ENCODE data around the gene ZP2.
"Not testable (repeated sequence)": the region's sequence is repeated elsewhere in the genome, so short reads cannot be mapped to it uniquely, and the experiment has no call there.

ZP2 gene

DNA sequence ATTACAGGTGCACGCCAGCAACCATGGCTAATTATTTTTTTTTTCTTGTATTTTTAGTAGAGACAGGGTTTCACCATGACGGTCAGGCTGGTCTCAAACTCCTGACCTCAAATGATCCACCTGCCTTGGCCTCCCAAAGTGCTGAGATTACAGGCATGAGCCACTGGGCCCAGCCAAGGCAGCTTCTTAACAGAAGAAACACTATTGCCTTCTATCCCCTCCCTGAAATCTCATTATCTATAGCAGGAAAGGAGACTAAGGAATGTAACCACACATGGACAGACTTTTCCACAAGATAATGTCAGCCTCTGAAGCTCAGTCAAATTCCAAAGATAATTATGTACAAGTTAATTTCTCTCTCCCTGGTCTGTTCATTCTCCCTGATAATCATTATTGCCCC is 5.7 kb upstream of the ZP2 start:
- DNase-seq (ENCODE audit: low read depth in 2 of 2), result no peak

DNA sequence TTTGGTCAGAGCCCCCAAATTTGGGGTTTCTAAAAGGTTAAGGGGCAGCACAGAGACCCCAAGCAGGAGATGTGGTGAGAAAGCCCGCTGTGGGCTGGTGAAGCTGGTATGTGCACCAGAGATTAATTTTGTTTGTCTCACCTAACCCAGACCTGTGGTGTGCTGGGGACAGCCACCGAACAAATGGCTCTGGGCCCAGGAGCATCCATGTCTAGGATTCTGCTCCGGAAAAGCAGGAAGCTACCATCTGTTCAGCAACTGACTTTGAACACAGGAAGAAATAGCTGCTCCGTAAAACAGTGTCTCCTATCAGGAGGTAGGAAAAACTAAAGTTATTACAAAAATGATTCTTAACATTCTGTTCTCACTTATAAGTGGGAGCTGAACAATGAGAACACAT is 2.7 kb upstream of the ZP2 start:
- DNase-seq (ENCODE audit: low read depth in 2 of 2), result no peak

DNA sequence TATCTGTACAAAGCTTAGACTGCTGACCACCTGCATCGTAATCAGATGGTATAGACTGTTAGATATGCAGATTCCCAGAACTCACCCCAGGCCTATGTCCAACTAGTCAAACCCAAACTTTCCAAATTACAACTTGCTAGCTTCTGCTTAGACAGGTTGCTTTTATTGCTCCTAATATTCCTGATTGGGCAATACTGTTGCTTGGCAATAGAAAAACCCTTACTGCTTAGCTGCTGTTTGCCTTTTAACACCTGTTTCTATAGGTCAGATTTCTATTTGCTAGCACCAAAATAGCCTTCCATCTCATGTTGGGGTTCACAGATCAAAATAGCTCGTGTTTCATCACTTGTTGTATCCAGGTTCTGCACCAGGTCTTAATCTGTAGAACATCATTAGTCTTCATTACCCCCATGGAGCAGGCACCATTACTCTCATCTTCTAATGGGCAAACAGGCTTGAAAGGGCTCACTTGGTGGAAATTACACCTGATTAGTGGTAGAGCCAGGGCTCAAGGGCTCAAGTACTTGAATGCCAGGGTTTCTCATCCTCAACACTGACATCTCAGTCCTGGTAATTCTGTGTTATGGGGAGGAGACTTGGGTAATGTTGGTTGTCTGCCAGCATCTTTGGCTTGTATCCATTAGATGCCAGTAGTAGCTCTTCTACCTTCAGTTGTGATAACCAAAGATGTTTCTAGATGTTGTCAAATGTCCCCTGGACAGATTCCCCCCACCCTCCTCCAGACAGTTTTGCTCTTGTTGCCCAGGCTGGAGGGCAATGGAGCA is 2.7 kb downstream of the ZP2 start:
- no peak for DNase-seq (ENCODE audit: low read depth in 2 of 2)

DNA sequence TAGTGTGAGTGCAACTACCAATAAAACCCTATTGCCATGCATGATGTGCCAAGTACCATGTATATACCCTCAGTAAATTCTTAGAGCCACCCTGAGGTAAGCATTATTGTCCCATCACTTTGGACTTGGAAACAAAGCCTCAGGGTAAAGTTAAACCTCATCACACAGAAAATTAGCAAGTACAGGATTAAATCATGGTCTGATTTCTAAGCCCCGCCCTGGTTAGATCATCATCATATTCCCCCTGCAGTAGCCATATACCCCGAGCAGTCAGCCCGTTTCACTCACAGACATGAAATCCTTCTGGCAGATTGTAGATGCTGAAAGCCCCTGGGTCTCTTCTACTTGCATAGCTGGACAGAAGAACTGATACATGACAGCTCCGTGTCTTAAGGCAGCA is 4.8 kb downstream of the ZP2 start:
- DNase-seq (ENCODE audit: low read depth in 2 of 2), result no peak

DNA sequence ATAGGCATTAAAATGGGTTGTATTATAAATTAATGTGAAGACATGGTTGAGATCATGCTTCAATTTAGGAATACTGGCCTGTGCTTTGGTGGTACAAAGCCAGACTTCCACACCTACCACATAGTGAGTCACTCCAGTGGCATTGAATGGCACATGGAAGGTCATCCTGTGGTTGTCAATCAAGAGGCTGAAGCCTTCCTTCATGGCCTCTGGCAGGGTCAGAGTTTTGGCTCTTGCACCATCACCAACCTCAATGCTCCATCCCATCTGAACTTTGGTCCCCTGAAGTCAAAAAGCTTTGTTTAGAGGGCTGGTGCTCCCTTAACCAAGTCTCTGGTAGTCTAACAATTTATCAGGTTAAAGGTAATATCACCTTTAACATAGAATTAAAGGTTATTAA is 6.1 kb downstream of the ZP2 start:
- no peak for DNase-seq (ENCODE audit: low read depth in 2 of 2)

DNA sequence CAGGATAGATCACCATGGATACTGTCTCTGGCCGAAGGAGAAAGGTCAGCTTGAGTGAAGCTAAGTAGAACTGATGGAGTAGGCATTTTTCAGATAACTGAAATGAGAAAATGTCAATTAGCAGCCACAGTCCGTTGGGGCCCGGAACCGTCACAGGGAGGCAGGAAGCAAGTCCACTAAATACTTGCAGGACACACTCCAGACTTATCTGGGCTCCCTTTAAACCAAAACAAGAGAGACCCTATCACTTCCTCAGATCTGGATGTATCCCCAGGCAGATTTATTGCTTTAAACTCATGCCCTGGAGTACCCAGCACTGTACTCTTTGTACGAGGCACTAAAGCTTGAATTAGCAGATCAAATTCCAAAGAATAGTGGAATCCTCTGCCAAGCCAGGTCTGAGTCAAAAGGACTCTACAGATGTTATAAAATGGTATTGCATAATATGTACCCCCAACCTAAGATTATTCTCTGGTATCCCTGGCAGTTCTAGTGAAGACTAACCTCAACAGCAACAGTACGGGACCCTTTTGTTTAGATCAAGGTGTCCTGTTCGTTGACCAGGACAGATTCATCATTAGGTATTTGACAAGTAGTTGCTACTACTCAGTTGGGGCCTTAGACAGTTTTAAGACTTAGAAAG is 8.1 kb downstream of the ZP2 start:
- DNase-seq (ENCODE audit: low read depth in 2 of 2), result no peak

DNA sequence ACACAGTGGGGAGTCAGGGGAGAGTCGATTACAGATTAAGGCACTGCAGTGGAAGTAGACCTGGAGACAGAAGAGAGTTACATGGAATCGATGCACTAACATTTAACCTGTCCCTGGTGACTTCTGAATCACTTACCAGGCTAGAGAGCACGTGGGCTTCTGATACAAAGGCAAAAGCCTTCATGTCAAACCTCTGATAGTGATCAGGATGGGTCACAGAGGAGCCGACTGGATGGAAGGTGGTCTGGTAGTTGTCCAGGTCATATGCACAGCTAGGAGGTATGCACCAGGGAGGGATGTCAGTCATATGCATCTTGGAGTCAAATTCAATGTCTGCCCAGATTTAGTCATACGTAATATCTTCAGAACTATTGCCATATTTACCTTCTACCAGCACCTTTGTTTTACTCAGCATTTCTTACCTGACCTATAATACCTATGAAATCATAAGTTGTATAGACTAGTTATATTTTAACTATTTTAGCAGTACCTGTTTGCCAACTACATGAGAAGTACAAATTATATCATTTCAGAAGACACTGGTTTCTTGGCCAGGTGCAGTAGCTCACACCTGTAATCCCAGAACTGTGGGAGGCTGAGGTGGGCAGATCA is 11.7 kb downstream of the ZP2 start:
- DNase-seq (ENCODE audit: low read depth in 2 of 2), result no peak

DNA sequence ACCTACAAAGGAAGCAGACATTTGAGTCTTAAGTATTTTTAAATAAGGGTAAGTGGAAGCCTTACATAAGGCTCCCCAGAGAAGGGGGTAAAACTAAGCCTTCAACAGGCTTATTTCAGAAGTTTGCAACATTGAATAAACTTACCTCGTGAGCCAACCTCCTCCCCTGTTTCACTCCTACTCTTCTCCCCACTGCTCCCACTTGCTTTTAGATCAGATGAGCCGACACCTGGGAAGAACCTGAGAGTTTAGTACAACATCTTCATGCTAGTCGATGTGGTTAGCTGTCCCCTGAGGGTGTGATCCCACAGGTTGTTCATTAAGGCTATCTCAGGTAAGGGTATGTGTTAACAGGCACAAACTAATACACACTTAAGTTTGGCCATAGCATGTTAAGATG is 13.8 kb downstream of the ZP2 start:
- no peak for DNase-seq (ENCODE audit: low read depth in 2 of 2)

DNA sequence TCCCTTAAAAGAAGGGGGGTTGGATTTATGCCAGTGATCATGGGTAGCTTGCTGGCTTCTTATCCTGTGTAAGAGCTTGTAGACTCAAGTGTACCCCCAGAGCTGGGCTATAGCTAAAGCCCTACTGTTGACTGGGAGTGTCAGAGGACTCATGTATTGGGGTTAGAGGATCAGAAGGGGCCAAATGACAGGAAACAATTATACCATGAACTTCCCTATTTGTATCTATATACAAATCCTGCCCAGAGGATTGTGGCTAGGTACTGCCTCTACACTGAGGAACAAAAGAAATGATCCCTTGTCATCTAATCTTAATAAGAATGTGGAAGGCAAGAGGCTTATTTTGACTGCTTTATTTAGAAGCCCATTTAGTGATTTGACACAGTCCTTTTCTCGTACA is 14.3 kb downstream of the ZP2 start:
- DNase-seq (ENCODE audit: low read depth in 2 of 2), result no peak

DNA sequence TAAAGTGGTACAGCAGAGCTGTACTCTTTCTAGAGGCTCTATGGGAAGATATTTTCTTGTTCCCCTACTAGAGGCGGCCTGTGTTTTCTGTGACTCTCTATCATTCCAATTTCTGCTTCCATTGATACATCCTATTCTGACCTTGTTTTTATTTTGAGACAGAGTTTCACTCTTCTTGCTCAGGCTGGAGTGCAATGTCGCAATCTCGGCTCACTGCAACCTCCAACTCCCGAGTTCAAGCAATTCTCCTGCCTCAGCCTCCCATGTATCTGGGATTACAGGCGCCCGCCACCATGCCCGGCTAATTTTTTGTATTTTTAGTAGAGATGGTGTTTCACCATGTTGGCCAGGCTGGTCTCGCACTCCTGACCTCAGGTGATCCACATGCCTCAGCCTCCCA is 16.0 kb downstream of the ZP2 start:
- not testable (repeated sequence) for DNase-seq (ENCODE audit: low read depth in 2 of 2)

DNA sequence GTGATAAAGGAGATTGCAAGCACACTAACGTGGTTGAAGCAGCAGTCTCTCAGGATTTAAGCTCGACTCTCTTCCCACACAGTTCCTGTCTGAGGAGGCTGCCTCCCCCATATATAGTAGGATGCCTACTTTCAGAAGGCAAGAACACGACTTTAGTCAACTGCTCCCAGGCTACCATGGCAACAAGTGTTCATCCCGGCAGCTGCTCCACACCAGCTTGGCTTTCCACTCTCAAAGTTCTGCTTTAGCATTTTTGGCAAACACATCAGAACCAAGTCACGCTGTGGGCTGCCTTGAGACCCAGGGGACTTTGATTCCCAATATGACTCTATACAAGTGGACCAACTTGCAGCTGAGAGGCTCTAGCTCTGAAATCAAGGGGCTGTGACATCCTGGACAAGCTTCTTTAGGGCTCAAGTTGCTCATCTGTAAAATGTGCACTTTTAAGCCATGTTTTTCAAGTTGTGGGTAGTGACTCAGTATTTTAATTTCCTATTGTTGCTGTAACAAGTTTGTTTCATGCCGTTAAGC is 16.5 kb downstream of the ZP2 start:
- DNase-seq (ENCODE audit: low read depth in 2 of 2), result no peak

DNA sequence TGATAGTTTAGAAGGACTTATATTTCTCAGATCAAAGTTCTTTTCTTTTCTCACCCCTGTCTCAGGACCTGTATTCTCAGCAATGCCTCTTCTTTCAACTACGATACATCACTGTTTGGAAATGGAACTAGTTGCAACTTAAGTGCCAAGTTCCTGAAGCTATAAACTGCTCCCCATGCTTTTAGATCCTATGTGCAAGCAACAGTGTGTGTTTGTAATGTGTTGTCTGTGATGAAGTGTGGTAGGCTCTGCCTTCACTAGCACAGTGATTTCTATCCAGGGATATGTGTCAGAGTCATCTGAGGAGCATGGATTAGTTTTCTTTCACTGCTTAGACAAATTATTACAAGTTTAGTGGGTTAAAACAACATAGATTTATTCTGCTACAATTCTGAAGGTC is 18.4 kb downstream of the ZP2 start:
- no peak for DNase-seq (ENCODE audit: low read depth in 2 of 2)

DNA sequence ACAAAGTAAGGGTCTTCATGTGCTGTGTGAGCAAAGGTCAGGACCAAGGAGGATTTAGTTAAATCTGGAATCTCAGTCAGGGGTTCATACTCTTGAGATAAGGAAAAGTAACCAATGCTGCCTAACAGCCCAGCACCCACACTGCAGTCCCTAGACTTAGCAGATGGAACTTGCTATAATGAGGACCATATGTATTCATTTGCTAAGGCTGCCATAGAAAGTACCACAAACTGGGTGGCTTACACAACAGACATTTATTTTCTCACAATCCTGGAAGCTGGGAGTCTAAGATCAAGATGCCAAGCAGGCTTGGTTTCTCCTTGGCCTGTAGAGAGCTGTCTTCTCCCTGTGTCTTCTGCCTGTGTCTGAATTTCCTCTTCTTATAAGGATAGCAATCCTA is 20.8 kb downstream of the ZP2 start:
- DNase-seq (ENCODE audit: low read depth in 2 of 2), result no peak

DNA sequence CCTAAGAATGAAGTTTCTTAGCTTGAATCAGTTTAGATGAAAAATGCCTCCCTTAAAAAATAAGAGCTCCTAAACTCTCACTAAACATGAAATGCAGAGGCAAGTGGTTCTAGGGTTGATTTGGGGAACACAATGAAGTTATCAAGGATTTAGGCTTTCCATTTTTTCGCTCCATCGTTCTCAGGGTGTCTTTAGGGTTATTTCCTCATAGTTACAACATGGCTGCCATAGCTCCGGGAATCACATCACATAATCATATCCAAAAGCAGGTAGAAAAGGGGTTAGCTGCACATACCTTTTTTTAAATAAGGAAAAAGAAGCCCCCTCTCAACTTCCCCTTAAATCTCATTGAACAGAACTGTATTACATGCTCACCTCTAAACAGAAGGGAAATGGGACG is 21.4 kb downstream of the ZP2 start:
- no peak for DNase-seq (ENCODE audit: low read depth in 2 of 2)

DNA sequence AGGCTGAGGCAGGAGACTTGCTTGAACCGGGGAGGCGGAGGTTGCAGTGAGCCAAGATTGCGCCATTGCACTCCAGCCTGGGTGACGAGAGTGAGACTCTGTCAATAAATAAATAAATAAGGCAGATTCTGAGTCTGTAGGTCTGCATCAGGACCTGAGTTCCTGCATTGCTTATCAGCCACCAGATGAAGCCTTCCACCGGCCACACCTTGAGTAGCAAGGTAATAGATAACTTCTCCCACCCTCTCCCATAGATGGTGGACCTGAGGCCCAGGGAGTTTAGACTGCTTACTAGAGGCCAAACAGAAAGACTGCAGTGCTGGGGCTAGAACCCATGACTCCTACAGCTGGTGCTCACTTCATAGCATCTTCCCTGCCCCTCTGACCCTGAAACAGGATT is 22.1 kb downstream of the ZP2 start:
- DNase-seq (ENCODE audit: low read depth in 2 of 2), result no peak

DNA sequence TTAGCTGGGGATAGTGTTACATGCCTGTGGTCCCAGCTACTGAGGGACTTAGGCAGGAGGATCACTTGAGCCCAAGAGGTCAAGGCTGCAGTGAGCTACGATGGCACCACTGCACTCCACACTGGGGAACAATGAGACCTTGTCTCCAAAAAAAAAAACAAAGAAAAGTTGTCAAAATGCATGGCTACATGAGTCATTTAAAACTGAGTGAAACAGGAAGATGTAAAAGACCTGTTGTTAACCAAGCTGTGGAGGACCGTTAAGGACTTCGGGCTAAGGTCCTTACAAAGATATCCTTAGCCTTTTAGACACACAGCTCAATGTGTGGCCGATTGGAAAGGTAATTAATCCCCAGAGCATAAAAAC is 25.1 kb downstream of the ZP2 start:
- no peak for DNase-seq (ENCODE audit: low read depth in 2 of 2)

DNA sequence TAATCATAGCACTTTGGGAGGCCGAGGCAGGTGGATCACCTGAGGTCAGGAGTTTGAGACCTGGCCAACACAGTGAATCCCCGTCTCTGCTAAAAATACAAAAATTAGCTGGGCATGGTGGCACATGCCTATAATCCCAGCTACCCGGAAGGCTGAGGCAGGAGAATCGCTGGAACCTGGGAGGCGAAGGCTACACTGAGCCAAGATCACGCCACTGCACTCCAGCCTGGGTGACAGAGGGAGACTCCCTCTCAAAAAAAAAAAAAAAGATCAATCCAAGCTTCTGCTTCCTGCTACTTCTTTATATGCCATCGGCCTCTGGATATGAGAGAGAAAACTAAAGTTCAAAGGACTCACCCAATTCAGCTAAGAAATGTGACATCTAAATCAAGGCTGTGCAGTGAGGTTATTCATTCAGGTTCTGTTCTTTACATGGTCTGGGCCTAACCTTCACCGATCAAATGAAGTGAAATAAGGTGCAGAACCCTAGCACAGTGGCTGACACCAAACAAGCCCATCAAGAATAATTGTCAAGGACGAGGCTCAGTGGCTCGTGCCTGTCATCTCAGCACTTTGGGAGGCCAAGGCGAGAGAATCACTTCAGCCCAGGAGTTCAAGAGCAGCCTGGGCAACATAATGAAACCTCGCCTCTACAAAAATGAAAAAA is 25.6 kb downstream of the ZP2 start:
- DNase-seq (ENCODE audit: low read depth in 2 of 2), result no peak

DNA sequence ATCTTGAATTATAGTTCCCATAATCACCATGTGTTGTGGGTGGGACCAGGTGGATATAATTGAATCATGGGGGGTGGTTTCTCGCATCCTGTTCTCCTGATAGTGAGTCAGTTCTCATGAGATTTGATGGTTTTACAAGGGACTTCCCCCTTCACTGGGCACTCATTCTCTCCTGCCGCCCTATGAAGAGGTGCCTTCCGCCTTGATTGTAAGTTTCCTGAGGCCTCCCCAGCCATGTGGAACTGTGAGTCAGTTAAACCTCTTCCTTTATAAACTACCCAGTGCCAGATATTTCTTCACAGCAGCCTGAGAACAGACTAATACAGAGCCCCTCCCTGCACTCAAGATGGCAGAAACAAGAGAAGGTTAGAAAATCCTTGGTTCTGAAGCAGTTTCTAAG is 26.5 kb downstream of the ZP2 start:
- peak in 1 of 2 donors; percentile 12 for DNase-seq (ENCODE audit: low read depth in 2 of 2)

DNA sequence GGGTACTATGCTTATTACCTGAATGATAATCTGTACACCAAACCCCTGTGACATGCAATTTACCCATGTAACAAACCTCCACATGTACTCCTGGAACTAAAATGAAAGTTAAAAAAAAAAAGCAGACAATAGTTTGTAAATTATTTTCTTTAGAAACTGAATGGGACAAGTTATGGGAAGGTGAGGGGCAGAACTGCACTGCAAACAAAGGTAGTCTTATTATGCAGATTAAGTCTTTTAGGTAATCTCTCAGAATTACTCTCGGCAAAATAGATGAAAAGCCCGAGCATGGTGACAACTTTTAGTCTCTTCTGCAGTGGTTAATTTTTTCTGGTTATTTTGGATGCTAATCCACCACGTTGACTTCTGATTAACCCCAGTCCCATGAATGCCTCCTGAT is 27.4 kb downstream of the ZP2 start:
- DNase-seq (ENCODE audit: low read depth in 2 of 2), result no peak

DNA sequence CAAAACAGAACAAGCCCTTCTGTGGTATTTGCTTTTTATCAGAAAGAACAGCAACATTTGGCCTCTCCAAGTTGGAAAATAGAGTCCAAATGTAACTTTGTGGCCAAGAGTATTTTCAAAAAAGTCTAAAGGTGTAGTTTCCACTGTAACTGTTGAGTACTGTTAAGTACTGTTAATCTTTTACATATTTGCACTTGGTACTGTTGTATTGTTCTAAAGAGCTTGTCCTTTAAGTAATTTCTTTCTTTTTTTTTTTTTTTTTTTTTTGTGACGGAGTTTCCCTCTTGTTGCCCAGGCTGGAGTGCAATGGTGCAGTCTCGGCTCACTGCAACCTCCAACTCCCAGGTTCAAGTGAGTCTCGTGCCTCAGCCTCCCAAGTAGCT is 31.4 kb downstream of the ZP2 start:
- DNase-seq (ENCODE audit: low read depth in 2 of 2), result no peak

DNA sequence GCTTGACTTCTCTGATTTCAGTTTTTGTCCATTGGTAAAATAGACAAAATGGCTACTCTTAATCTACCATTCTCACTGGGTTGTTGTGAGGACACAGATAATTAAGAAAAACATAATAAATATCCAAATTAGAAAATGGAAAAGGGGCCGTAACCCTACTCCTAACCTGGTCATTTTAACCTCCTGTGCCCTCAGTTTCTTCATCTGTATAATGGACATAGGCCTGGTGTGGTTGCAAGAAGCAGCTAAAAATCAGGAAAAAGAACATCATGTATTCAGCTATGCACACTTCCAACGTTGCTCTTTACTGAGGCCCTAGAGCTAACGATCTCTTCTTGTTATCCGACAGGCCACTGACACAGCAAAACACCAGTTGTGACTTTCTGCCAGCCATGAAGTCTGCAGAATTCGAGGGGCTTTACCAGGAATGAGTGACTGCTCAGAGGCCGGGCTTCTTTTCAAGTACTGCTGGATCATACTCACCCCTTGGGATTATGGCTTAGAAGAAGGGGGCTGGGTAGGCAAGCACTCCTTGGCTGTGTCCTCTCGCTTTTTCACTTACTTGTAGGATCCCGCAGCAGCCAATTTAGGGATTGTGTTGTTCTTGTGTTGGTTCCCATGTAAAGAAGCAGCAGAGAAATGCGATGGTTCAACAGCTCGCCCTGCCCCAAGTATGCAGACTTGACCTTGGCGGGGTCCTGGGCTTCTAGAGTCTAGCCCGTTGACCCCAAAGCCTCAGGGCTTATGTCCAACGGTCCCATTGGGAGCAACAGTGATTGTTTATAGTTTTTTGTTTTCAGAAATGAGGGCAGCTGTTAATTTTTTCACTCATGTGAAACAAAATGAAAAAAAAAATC is 32.0 kb downstream of the ZP2 start:
- no peak for DNase-seq (ENCODE audit: low read depth in 2 of 2)

DNA sequence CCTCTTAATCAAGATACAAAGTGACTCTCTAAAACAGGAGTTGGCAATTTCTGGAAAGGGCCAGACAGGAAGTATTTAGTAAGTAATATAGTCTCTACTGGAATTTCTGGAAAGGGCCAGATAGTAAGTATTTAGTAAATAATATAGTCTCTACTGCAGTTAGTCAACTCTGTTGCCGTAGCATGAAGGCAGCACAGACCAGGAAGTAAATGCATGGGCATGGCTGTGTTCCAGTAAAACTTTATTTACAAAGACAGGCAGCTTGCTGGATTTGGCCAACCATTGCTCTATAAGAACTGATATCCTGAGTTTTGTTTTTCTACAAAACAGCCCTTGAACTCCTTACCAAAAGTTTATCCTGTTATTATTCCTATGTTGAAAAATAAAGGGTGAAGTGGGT is 36.0 kb downstream of the ZP2 start:
- no peak for DNase-seq (ENCODE audit: low read depth in 2 of 2)

Measured in stimulated activated CD8-positive, alpha-beta memory T cell treated with anti-CD3 and anti-CD28 coated beads, Interleukin-15, amount 100 ng/mL, for 48 hours (primary cell).